Gastroesophageal sphincter (tissue), 3 donors: ENCODE results near the gene TBC1D8.

Experiments
- EP300 ChIP-seq: sonication (generic); formaldehyde crosslinking; IDR thresholded peaks from one replicate; pipeline ENCODE4 v1.6.1; 2017; ENCODE audit warnings: antibody characterized with exemption, mild to moderate bottlenecking
- POLR2A ChIP-seq, 2 donors: fragments of 450-650 bp; IDR thresholded peaks; one replicate each; pipeline ENCODE4 v1.6.1; 2017; ENCODE audit warnings: antibody characterized with exemption in 2 of 2, mild to moderate bottlenecking in 2 of 2, moderate library complexity in 1 of 2
- POLR2AphosphoS5 ChIP-seq: sonication (generic); formaldehyde crosslinking; IDR thresholded peaks from one replicate; pipeline ENCODE4 v1.6.1; 2017; ENCODE audit warnings: antibody characterized with exemption
- TF ChIP-seq, protein P1 (sequence below), 4 experiments: fragments of 200-600 bp in 2 of 4; fragments of 450-650 bp in 2 of 4; sonication (generic) in 1 of 4; IDR thresholded peaks; one replicate each; pipeline ENCODE4 v1.5.1; 2017 to 2019; ENCODE audit warnings: antibody characterized with exemption in 4 of 4, mild to moderate bottlenecking in 2 of 4, moderate library complexity in 2 of 4

DNA sequence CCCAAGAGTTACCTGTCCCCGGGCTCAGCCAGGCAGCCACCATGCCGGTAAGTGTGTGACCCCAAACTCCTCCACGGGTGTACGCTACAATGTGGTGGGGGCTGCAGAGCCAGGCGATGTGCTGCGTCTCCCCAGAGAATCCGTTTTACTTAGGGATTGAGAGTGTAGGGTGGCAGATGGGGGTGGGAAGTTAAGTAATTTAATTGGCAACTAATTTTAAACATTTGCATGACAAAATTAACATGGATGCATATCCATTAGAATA, 175.7 kb downstream of the TBC1D8 start:
- TF ChIP-seq, protein P1, sequence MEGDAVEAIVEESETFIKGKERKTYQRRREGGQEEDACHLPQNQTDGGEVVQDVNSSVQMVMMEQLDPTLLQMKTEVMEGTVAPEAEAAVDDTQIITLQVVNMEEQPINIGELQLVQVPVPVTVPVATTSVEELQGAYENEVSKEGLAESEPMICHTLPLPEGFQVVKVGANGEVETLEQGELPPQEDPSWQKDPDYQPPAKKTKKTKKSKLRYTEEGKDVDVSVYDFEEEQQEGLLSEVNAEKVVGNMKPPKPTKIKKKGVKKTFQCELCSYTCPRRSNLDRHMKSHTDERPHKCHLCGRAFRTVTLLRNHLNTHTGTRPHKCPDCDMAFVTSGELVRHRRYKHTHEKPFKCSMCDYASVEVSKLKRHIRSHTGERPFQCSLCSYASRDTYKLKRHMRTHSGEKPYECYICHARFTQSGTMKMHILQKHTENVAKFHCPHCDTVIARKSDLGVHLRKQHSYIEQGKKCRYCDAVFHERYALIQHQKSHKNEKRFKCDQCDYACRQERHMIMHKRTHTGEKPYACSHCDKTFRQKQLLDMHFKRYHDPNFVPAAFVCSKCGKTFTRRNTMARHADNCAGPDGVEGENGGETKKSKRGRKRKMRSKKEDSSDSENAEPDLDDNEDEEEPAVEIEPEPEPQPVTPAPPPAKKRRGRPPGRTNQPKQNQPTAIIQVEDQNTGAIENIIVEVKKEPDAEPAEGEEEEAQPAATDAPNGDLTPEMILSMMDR (IDR thresholded peaks at IDR 0.05), result no peak
- TF ChIP-seq POLR2AphosphoS5 (no peak), POLR2A (IDR thresholded peaks at IDR 0.05) (no peak), EP300 (no peak)
